ENCODE data around the gene RELL1. TPM values are rescaled to one million over a fixed set of nuclear protein-coding genes. Genes with fewer than 3 reads are reported as not detected.

The RELL1 gene
- total and polyA plus RNA-seq, 3 donors from 2014 or later, result 3.1 to 20.4 (median 10.2) TPM

- H3K4me1 ChIP-seq, result no peaks in the 10 kb centered on the region
- H3K4me3 ChIP-seq, result no peak overlapping the region
- no peaks in the 10 kb centered on the region for H3K9me3 ChIP-seq
- TF ChIP-seq POLR2A (IDR thresholded peaks at IDR 0.05) (no peak), CTCF (IDR thresholded peaks at IDR 0.05) (no peak)
- H3K27me3 ChIP-seq, result no peaks in the 10 kb centered on the region
- DNase-seq, result no peak
- H3K27ac ChIP-seq, result no peak overlapping the region
- H3K36me3 ChIP-seq (ENCODE audit: low read depth, missing control alignments), result no peaks in the 10 kb centered on the region
- intact Hi-C loops (cut with DNase I; ENCODE audit: low total_unique reads), result no loop called here
Measured at GRCh38 chr4:37620176-37620575, 66.0 kb downstream of the RELL1 start.

- DNase-seq, result no peak
- Histone ChIP-seq H3K4me1 (no peaks in the 10 kb centered on the region), H3K27me3 (no peaks in the 10 kb centered on the region), H3K4me3 (no peak overlapping the region), H3K9me3 (no peaks in the 10 kb centered on the region), H3K36me3 (ENCODE audit: low read depth, missing control alignments) (no peaks in the 10 kb centered on the region), H3K27ac (no peak overlapping the region)
- TF ChIP-seq POLR2A (IDR thresholded peaks at IDR 0.05), result no peak
- TF ChIP-seq CTCF (IDR thresholded peaks at IDR 0.05), result no peak
- WGBS, 2 donors, result 84 to 88% methylated on average over 3 of the region's 3 CpGs
- intact Hi-C loops (cut with DNase I; ENCODE audit: low total_unique reads), result no loop called here
Measured at GRCh38 chr4:37615720-37616063, 70.5 kb downstream of the RELL1 start.

- Histone ChIP-seq H3K4me1 (no peaks in the 10 kb centered on the region), H3K27ac (no peak overlapping the region), H3K9me3 (no peaks in the 10 kb centered on the region), H3K27me3 (no peaks in the 10 kb centered on the region), H3K36me3 (ENCODE audit: low read depth, missing control alignments) (no peaks in the 10 kb centered on the region), H3K4me3 (no peak overlapping the region)
- DNase-seq, result no peak
- intact Hi-C loops (cut with DNase I; ENCODE audit: low total_unique reads), result no loop called here
- no peak for TF ChIP-seq POLR2A (IDR thresholded peaks at IDR 0.05)
- no peak for TF ChIP-seq CTCF (IDR thresholded peaks at IDR 0.05)
- WGBS, 2 donors, result 72 to 82% methylated on average over 5 of the region's 5 CpGs
Measured at GRCh38 chr4:37615059-37615719, 71.0 kb downstream of the RELL1 start.

GRCh38 chr4:37612811-37613210, 73.4 kb downstream of the RELL1 start:
- H3K27ac ChIP-seq, result no peak overlapping the region
- 90 to 95% methylated on average over 1 of the region's 1 CpG for whole genome bisulfite sequencing, 2 donors

More at GRCh38 chr4:37612811-37613210, 73.4 kb downstream of the RELL1 start:
- no peak for DNase-seq
- no peaks in the 10 kb centered on the region for H3K27me3 ChIP-seq
- no peaks in the 10 kb centered on the region for H3K4me1 ChIP-seq
- H3K9me3 ChIP-seq, result no peaks in the 10 kb centered on the region
- H3K36me3 ChIP-seq (ENCODE audit: low read depth, missing control alignments), result no peaks in the 10 kb centered on the region
- H3K4me3 ChIP-seq, result no peak overlapping the region
- intact Hi-C loops (cut with DNase I; ENCODE audit: low total_unique reads), result no loop called here
- TF ChIP-seq POLR2A (IDR thresholded peaks at IDR 0.05) (no peak), CTCF (IDR thresholded peaks at IDR 0.05) (no peak)
